Stimulated activated CD4-positive, alpha-beta T cell treated with anti-CD3 and anti-CD28 coated beads, Interleukin-2, amount 100 ng/mL, for 24 hours (primary cell): Measurements from ENCODE around the gene MTX3.

Experiments
- DNase-seq, 2 donors: peaks; one replicate each; pipeline ENCODE4 v3.0.0-alpha.2; 2020

Gene MTX3

GRCh38 chr5:79976759-79977515 is 14.1 kb downstream of the MTX3 start:
- DNase-seq, result no peak

- DNase-seq, result no peak
These were observed 15.6 kb downstream of the MTX3 start for GRCh38 chr5:79975422-79975821.

GRCh38 chr5:79974886-79975285 is 16.2 kb downstream of the MTX3 start:
- DNase-seq, result no peak

- no peak for DNase-seq
These were observed 17.1 kb downstream of the MTX3 start for GRCh38 chr5:79973996-79974395.

GRCh38 chr5:79973511-79973910 is 17.6 kb downstream of the MTX3 start:
- DNase-seq, result no peak

- DNase-seq, result no peak
These were observed 19.9 kb downstream of the MTX3 start for GRCh38 chr5:79971156-79971555.

GRCh38 chr5:79966448-79966847 is 24.6 kb downstream of the MTX3 start:
- no peak for DNase-seq

- no peak for DNase-seq
These were observed 26.9 kb downstream of the MTX3 start for GRCh38 chr5:79964136-79964535.

GRCh38 chr5:79963261-79964061 is 27.6 kb downstream of the MTX3 start:
- DNase-seq, result no peak

GRCh38 chr5:79962575-79963222 is 28.4 kb downstream of the MTX3 start:
- peak; percentile 39 to 57 for DNase-seq

- no peak for DNase-seq
These were observed 29.1 kb downstream of the MTX3 start for GRCh38 chr5:79961716-79962574.

GRCh38 chr5:79959407-79959806 is 31.7 kb downstream of the MTX3 start:
- no peak for DNase-seq

GRCh38 chr5:79955941-79956670 is 35.0 kb downstream of the MTX3 start:
- no peak for DNase-seq

GRCh38 chr5:79955356-79955895 is 35.6 kb downstream of the MTX3 start:
- DNase-seq, result no peak

- no peak for DNase-seq
These were observed 36.4 kb downstream of the MTX3 start for GRCh38 chr5:79954620-79955019.

GRCh38 chr5:79947567-79947966 is 43.5 kb downstream of the MTX3 start:
- no peak for DNase-seq

GRCh38 chr5:79938468-79938867 is 52.6 kb downstream of the MTX3 start:
- DNase-seq, result no peak

GRCh38 chr5:79936646-79937216 is 54.3 kb downstream of the MTX3 start:
- DNase-seq, result no peak

GRCh38 chr5:79936002-79936645 is 54.9 kb downstream of the MTX3 start:
- DNase-seq, result no peak

- DNase-seq, result no peak
These were observed 56.4 kb downstream of the MTX3 start for GRCh38 chr5:79934681-79935080.
